Left ventricle myocardium inferior (tissue), 1 donor: ENCODE data around the gene USO1. TPM values are rescaled to one million over a fixed set of nuclear protein-coding genes. Genes with fewer than 3 reads are reported as not detected.

ENCODE experiments used
- DNase-seq: peaks from one replicate; pipeline ENCODE4 v3.0.0-alpha.2; 2020
- H3K27ac ChIP-seq: fragments of 200-600 bp; replicated peaks from 2 replicates; pipeline ENCODE4 v1.8.0; 2021
- H3K27me3 ChIP-seq: fragments of 200-600 bp; 2 replicates; pipeline ENCODE4 v1.8.0; 2021; ENCODE audit warnings: low read depth
- H3K36me3 ChIP-seq: fragments of 200-600 bp; 2 replicates; pipeline ENCODE4 v1.8.0; 2021
- H3K4me1 ChIP-seq: fragments of 200-600 bp; 2 replicates; pipeline ENCODE4 v1.8.0; 2021
- H3K4me3 ChIP-seq: fragments of 200-600 bp; 2 replicates; pipeline ENCODE4 v1.8.0; 2021; ENCODE audit warnings: mild to moderate bottlenecking, moderate library complexity
- H3K9me3 ChIP-seq: fragments of 200-600 bp; replicated peaks from 2 replicates; pipeline ENCODE4 v1.8.0; 2021
- intact Hi-C: fragments of 100-400 bp; cut with micrococcal nuclease; formaldehyde crosslinking; loops from one replicate; pipeline ENCODE4 v1.11.0; 2022
- long read RNA-seq: library from polyadenylated mRNA; unstranded; transcript quantifications from one replicate; pipeline ENCODE4 v2.0.0, GENCODE V29; 2021
- total RNA-seq: library from RNA; stranded (reverse); fragmentation: NEBNext Ultra II Directional; extraction: Animal tissue kit (Norgen Biotek cat#: 25700); gene quantifications from one replicate; pipeline ENCODE4 v1.2.1, GENCODE V29; 2021
- TF ChIP-seq, protein P1 (sequence below): fragments of 200-600 bp; IDR thresholded peaks from 2 replicates; pipeline ENCODE4 v1.8.0; 2021; ENCODE audit warnings: antibody characterized with exemption, mild to moderate bottlenecking, borderline replicate concordance
- donor health status: DM: no; HTN: yes; CAD: no; lungs with severe emphysema.

USO1 gene
- 84.3 TPM for total RNA-seq
- long read RNA-seq, full-length matches to known transcripts: 47 of 107 reads
- long read RNA-seq, partial matches to known transcripts: 10 of 107 reads
- long read RNA-seq, other reads (novel, unspliced or antisense): 50 of 107 reads

DNA sequence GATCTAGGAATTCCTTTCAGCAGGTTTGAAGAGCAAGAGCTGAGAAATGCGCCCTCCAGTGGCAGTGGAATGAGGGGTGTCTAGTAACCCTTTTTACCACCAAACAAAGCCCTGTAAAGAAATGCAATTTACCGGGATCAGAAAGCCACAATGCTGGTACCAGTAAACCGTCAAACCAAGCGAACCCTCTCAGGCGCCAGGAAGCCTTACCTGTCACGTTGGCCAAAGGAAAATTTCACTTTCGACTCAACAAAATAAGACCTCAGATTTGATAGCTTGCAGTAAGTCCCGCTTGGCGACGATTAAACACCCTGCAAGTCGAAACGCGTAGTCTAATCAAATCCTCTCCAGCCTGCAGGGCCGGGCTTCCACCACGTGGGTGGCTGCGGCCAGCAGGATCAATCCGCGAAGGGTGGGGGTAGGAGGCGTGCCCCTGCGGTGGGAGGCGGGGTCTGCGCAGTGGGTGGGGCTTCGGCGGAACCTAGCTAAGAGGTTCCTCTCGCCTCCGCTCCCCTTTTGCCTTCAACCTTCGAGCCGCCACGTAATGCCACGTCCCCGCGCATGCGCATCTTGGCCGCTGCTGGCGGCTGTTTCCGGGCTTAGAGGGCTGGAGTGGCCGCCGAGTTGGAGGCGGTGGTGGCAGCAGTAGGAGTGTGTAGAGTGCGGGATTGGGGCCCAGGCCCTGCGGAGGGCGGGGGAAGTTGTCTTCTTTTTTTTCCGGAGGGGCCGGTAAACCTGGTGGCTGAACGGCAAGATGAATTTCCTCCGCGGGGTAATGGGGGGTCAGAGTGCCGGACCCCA is at the start of gene USO1:
TSS of gene USO1 (plus strand) at position 512 of the 801 bp plus-strand sequence. CDS start at position 755, 243 bp downstream.
- no peaks in the 10 kb centered on the region for H3K27me3 ChIP-seq
- TF ChIP-seq, protein P1, sequence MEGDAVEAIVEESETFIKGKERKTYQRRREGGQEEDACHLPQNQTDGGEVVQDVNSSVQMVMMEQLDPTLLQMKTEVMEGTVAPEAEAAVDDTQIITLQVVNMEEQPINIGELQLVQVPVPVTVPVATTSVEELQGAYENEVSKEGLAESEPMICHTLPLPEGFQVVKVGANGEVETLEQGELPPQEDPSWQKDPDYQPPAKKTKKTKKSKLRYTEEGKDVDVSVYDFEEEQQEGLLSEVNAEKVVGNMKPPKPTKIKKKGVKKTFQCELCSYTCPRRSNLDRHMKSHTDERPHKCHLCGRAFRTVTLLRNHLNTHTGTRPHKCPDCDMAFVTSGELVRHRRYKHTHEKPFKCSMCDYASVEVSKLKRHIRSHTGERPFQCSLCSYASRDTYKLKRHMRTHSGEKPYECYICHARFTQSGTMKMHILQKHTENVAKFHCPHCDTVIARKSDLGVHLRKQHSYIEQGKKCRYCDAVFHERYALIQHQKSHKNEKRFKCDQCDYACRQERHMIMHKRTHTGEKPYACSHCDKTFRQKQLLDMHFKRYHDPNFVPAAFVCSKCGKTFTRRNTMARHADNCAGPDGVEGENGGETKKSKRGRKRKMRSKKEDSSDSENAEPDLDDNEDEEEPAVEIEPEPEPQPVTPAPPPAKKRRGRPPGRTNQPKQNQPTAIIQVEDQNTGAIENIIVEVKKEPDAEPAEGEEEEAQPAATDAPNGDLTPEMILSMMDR: peak; percentile 74
- H3K9me3 ChIP-seq: no peaks in the 10 kb centered on the region
- peak; percentile 99 for DNase-seq
- peak within 1 kb of the TSS; percentile 97 for H3K27ac ChIP-seq
- no peaks in the 10 kb centered on the region for H3K36me3 ChIP-seq
- intact Hi-C loops: loop anchor here (5.0 kb wide), 1 partner anchor 52 kb away; the partner anchor contains the start of gene G3BP2
- peaks cover 69% of the 10 kb centered on the region for H3K4me1 ChIP-seq
- peak within 1 kb of the TSS; percentile 92 for H3K4me3 ChIP-seq

- H3K27ac ChIP-seq: no peak overlapping the region
These were observed 49.3 kb upstream of the USO1 start for GRCh38 chr4:75675004-75675531.

DNA sequence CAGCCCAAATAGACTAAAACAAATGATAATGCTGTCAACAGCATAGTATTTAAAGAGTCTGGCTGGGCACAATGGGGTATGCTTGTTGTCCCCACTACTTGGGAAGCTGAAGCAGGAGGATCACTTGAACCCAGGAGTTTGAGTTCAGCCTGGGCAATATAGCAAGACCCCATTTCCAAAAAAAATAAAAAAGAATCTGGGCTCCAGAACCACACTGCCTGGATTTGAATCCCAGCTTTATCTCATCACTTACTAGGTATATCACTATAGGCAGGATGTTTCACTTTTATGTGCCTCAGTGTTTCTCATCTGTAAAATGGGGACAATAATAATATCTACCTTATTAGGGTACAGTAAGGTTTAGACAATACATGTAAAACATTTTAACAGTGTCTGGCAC is 45.9 kb upstream of the USO1 start:
- TF ChIP-seq, protein P1: no peak
- H3K36me3 ChIP-seq: no peaks in the 10 kb centered on the region
- intact Hi-C loops: no loop called here

More at GRCh38 chr4:75675004-75675531, 49.3 kb upstream of the USO1 start:
- Histone ChIP-seq H3K4me1 (peaks cover 38% of the 10 kb centered on the region), H3K36me3 (no peaks in the 10 kb centered on the region), H3K27me3 (no peaks in the 10 kb centered on the region), H3K9me3 (no peaks in the 10 kb centered on the region), H3K4me3 (no peak overlapping the region)
- intact Hi-C loops: no loop called here
- DNase-seq: no peak
- TF ChIP-seq, protein P1: no peak

DNA sequence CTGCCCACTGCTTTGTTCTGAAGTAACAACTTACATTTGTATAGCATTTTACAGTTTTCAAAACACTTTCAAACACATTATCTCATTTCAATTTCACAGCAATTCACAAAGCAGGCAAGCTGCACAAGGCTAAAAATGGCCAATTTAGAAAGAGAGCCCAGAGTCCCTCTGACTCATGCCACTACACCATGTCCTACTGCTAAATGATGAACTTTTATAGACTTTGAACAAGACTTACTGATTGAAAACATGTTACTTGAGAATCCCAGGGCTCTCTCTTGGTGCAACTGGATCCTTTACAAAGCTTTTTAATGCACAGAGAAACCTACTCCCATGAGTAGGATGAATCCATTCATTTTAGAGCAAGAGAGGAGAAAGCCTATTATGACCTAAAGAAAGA is 45.4 kb upstream of the USO1 start:
- intact Hi-C loops: no loop called here
- Histone ChIP-seq H3K36me3 (no peaks in the 10 kb centered on the region), H3K27me3 (no peaks in the 10 kb centered on the region), H3K4me1 (peaks cover 4% of the 10 kb centered on the region), H3K9me3 (no peaks in the 10 kb centered on the region), H3K27ac (no peak overlapping the region), H3K4me3 (no peak overlapping the region)
- DNase-seq: no peak
- TF ChIP-seq, protein P1: no peak

More for the DNA sequence above, 45.9 kb upstream of the USO1 start:
- H3K4me3 ChIP-seq: no peak overlapping the region
- H3K27ac ChIP-seq: no peak overlapping the region
- H3K27me3 ChIP-seq: no peaks in the 10 kb centered on the region
- H3K9me3 ChIP-seq: no peaks in the 10 kb centered on the region
- peaks cover 7% of the 10 kb centered on the region for H3K4me1 ChIP-seq
- DNase-seq: no peak

DNA sequence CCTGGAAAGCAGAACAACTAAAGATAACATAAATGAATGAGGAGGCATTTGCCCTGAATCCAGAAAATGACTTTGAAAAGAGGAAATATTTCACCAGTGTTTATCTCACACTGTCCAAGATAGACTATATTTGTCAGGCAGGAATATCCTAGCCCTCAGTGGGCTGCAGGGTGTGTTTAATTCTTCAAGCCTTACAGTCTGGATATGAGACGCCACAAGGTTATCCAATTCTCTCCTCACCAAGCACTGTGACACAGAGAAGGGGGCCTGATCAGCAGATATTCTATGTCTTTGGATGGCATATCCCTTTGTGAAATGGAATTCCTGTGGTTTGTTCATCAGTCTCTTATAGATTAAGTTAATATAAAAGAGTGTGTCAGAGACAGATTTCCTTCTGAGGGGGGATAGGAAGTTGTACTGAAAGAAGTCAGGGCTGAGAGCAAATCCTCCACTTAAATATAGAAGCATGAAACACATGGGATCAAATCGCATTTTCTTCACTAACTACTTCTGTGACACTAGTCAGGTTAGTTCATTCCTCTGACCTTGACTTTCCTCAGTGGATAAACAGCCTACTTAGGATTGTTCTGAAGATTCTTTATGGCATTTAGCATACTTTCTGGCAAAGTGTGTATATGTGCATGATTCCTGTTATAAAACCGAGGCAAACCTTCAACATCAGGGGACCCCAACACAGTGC is 44.4 kb upstream of the USO1 start:
- intact Hi-C loops: no loop called here
- Histone ChIP-seq H3K27ac (no peak overlapping the region), H3K36me3 (no peaks in the 10 kb centered on the region), H3K4me1 (no peaks in the 10 kb centered on the region), H3K27me3 (no peaks in the 10 kb centered on the region), H3K4me3 (no peak overlapping the region), H3K9me3 (no peaks in the 10 kb centered on the region)
- TF ChIP-seq, protein P1: no peak
- DNase-seq: no peak
